Upper lobe of right lung (tissue), 1 donor: ENCODE results near the gene POLR1A. TPM values are rescaled to one million over a fixed set of nuclear protein-coding genes. Genes with fewer than 3 reads are reported as not detected.

Source experiments
- ATAC-seq: fragments of 200-7000 bp; cut with Tn5 transposase; one replicate; pipeline ENCODE4 v1.9.1; 2020; ENCODE audit warnings: mild to moderate bottlenecking, moderate library complexity
- DNase-seq: peaks from one replicate; pipeline ENCODE4 v3.0.0-alpha.2; 2020
- H3K27ac ChIP-seq: fragments of 200-600 bp; one replicate; pipeline ENCODE4 v1.8.0; 2022
- H3K27me3 ChIP-seq: fragments of 200-600 bp; one replicate; pipeline ENCODE4 v1.8.0; 2022; ENCODE audit warnings: mild to moderate bottlenecking
- H3K36me3 ChIP-seq: fragments of 200-600 bp; one replicate; pipeline ENCODE4 v1.8.0; 2022
- H3K4me1 ChIP-seq: fragments of 200-600 bp; one replicate; pipeline ENCODE4 v1.8.0; 2022
- H3K4me3 ChIP-seq: fragments of 200-600 bp; one replicate; pipeline ENCODE4 v1.8.0; 2022; ENCODE audit warnings: mild to moderate bottlenecking
- H3K9me3 ChIP-seq: fragments of 200-600 bp; one replicate; pipeline ENCODE4 v1.8.0; 2022
- intact Hi-C: fragments of 100-400 bp; cut with DNase I; formaldehyde crosslinking; loops from one replicate; pipeline ENCODE4 v1.11.0; 2022
- total RNA-seq: library from RNA; stranded (reverse); fragmentation: NEBNext Ultra II Directional; extraction: Animal tissue kit (Norgen Biotek cat#: 25700); gene quantifications from one replicate; pipeline ENCODE4 v1.2.1, GENCODE V29; 2021
- TF ChIP-seq, protein P1 (sequence below): fragments of 200-600 bp; IDR thresholded peaks from one replicate; pipeline ENCODE4 v1.8.0; 2022; ENCODE audit warnings: antibody characterized with exemption
- donor health status: DM: no; HTN: yes; CAD: no; lungs with severe emphysema.

The POLR1A gene
- total RNA-seq, 1 donor from 2014 or later = 26.6 TPM

DNA sequence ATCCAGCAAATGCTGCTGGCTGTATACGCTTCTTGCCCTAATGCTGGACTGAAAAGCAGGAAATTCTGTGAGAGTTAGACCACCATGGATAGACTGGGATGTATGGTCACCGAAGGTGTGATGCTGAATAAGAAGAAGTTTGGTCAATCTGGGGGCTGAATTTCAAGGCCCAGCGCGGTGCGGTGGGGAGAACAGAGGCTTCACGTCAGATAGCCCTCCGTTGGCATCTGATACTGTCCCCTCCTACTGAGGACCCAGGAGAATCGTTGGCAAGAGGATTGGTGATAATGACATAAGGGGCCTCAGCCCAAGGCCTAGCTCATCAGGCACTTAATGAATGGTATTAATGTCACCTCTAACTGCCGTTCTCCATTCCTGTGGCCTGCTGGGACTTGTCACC is 119.6 kb downstream of the POLR1A start:
- Histone ChIP-seq H3K9me3 (no peaks in the 10 kb centered on the region), H3K27ac (no peak overlapping the region), H3K4me1 (peaks cover 3% of the 10 kb centered on the region), H3K36me3 (no peaks in the 10 kb centered on the region), H3K27me3 (no peaks in the 10 kb centered on the region), H3K4me3 (no peak overlapping the region)
- ATAC-seq = no peak
- intact Hi-C loops = no loop called here
- no peak for DNase-seq
- TF ChIP-seq, protein P1, sequence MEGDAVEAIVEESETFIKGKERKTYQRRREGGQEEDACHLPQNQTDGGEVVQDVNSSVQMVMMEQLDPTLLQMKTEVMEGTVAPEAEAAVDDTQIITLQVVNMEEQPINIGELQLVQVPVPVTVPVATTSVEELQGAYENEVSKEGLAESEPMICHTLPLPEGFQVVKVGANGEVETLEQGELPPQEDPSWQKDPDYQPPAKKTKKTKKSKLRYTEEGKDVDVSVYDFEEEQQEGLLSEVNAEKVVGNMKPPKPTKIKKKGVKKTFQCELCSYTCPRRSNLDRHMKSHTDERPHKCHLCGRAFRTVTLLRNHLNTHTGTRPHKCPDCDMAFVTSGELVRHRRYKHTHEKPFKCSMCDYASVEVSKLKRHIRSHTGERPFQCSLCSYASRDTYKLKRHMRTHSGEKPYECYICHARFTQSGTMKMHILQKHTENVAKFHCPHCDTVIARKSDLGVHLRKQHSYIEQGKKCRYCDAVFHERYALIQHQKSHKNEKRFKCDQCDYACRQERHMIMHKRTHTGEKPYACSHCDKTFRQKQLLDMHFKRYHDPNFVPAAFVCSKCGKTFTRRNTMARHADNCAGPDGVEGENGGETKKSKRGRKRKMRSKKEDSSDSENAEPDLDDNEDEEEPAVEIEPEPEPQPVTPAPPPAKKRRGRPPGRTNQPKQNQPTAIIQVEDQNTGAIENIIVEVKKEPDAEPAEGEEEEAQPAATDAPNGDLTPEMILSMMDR = no peak

DNA sequence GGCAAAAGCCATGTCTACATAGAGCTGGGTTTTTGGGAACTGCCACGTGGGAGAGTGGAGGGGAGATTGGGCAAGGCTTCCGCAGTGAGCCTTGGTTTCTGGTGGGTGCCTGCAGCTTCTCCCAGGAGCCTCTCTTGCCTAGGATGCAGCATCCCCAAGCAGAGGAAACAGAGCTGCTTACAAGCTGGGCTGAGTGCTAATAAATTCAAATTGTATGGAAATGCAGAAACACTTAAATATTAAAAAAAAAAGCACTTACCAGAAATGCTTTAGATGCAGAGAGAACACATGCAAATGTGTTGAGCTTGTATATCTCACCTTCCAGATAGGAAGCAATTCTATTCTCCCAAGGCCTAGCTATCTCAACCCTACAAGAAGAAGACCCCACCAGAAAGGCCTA is 120.9 kb downstream of the POLR1A start:
- no peaks in the 10 kb centered on the region for H3K36me3 ChIP-seq
- no peak overlapping the region for H3K27ac ChIP-seq
- no peaks in the 10 kb centered on the region for H3K27me3 ChIP-seq
- intact Hi-C loops = no loop called here
- TF ChIP-seq, protein P1 = no peak
- DNase-seq (no peak), ATAC-seq (no peak)
- no peaks in the 10 kb centered on the region for H3K9me3 ChIP-seq
- H3K4me1 ChIP-seq = peaks cover 3% of the 10 kb centered on the region
- no peak overlapping the region for H3K4me3 ChIP-seq

DNA sequence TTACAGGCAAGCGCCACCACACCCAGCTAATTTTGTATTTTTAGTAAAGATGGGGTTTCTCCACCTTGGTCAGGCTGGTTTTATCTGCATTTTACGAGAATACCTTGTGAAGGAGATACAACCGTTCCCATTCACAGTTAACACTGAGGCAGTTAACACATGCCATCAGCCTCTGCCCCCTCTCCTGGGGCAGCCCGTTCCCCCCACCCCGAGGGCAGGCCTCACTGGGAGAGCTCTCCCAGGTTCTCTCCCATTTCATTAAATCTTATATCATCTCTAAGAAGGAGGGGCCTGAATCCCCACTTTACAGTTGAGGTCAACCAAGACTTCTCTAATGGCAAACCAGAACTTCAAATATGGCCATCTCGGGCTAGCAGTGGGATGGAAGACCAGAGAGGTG is 121.9 kb downstream of the POLR1A start:
- no peaks in the 10 kb centered on the region for H3K36me3 ChIP-seq
- DNase-seq = no peak
- no peaks in the 10 kb centered on the region for H3K9me3 ChIP-seq
- no peak overlapping the region for H3K27ac ChIP-seq
- TF ChIP-seq, protein P1 = no peak
- intact Hi-C loops = no loop called here
- ATAC-seq = no peak
- H3K4me3 ChIP-seq = no peak overlapping the region
- H3K4me1 ChIP-seq = peaks cover 3% of the 10 kb centered on the region
- no peaks in the 10 kb centered on the region for H3K27me3 ChIP-seq

DNA sequence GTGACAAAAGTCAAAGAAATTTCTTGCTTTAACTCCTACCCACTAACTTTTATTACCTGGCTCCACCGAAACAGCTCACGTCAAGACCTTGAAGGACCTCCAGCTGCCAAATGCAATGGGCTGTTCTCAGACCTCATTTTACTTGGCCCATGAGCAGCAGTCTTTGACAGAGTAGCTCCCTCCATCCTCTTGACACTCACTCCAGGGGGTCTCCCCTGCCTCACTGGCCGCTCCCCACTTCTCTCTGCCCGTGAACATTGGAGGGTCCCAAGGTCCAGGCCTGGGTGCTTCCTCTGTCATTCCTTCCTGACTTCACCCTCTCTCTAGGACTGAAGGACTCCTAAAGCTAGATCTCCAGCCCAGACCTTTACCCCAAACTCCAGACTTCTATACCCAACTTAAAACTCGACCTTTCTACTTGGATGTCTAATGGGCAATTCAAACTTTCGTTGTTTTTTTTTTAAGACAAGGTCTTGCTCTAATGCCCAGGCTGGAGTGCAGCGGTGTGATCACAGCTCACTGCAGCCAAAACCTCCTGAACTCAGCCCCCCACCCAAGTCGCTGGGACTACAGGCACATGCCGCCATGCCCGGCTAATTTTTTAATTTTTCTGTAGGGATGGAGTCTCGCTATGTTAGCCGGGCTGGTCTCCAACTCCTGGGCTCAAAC is 124.0 kb downstream of the POLR1A start:
- H3K36me3 ChIP-seq = no peaks in the 10 kb centered on the region
- intact Hi-C loops = no loop called here
- no peaks in the 10 kb centered on the region for H3K9me3 ChIP-seq
- H3K4me1 ChIP-seq = no peaks in the 10 kb centered on the region
- ATAC-seq = no peak
- H3K4me3 ChIP-seq = no peak overlapping the region
- DNase-seq = no peak
- H3K27ac ChIP-seq = no peak overlapping the region
- TF ChIP-seq, protein P1 = no peak
- no peaks in the 10 kb centered on the region for H3K27me3 ChIP-seq

DNA sequence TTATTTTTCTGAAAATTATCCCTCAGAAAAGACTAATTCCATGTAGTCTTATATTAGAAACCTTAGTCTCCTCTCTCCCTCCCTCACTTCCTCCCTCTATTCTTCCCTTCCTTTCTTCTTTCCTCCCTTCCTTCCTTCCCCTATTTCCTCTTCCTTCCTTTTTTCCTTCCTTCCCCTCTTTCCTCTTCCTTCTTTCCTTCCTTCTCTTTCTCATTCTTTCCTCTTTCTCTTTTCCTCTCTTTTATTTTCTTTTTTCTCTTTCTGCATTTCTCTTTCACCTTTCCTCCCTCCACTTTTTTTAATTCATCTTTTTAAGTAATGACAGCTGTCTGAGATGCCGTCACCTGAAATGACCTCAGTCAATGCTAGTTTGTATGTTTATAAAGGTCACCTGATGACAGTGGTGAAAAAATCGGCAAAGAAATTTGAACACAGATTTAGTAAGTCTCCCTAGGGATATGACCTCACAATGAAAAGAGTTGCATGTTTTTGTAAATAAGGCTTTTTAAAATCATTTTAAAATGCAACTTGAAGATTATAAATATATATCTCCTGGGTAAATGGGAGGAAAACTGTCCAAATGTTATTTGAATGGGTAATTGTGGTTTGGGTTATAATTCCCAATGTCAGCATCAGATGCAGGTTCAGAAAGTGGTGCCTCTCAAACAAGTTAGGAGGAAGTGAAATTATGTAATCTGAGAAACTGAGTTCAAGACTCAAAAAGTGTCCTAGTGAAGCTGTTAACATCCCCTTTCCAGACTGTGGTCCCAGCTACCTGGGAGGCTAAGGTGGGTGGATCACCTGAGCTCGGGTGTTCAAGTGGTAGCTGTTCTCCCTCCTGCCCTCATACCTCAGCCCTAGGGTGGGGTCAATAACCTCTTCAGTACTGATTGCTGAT is 126.6 kb downstream of the POLR1A start:
- ATAC-seq (no peak), DNase-seq (no peak)
- Histone ChIP-seq H3K36me3 (no peaks in the 10 kb centered on the region), H3K9me3 (no peaks in the 10 kb centered on the region), H3K27me3 (no peaks in the 10 kb centered on the region), H3K4me1 (peaks cover 3% of the 10 kb centered on the region), H3K27ac (no peak overlapping the region), H3K4me3 (no peak overlapping the region)
- intact Hi-C loops = no loop called here
- TF ChIP-seq, protein P1 = no peak
